ENCODE measurements around the gene MOAP1. TPM values are rescaled to one million over a fixed set of nuclear protein-coding genes. Genes with fewer than 3 reads are reported as not detected.
"Not testable (repeated sequence)": the region's sequence is repeated elsewhere in the genome, so short reads cannot be mapped to it uniquely, and the experiment has no call there.

MOAP1 gene
- total and polyA plus RNA-seq, 9 donors, result 20.5 to 41.4 (median 29.4) TPM

DNA sequence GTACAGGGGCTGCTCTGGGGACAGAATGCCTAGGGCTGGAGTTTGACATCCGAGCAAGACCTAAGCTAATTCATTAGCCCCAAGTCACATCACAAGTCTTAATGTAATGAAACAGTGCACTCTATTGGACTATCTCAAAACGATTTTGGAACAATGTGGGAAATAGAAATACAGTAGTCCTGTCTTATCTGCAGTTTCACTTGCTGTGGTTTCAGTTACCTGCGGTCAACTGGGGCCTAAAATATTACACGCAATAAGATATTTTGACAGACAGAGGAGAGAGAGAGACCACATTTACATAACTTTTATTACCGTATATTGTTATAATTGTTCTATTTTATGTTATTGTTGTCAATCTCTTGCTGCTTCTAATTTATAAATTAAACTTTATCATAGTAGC, 21.1 kb downstream of the MOAP1 start:
- no peak overlapping the region for H3K4me3 ChIP-seq
- no peaks in the 10 kb centered on the region for H3K4me1 ChIP-seq (ENCODE audit: insufficient read depth)
- no peak for DNase-seq
- intact Hi-C loops (cut with DNase I), result no loop called here
- TF ChIP-seq POLR2A (IDR thresholded peaks at IDR 0.05), result no peak
- TF ChIP-seq, protein P1, sequence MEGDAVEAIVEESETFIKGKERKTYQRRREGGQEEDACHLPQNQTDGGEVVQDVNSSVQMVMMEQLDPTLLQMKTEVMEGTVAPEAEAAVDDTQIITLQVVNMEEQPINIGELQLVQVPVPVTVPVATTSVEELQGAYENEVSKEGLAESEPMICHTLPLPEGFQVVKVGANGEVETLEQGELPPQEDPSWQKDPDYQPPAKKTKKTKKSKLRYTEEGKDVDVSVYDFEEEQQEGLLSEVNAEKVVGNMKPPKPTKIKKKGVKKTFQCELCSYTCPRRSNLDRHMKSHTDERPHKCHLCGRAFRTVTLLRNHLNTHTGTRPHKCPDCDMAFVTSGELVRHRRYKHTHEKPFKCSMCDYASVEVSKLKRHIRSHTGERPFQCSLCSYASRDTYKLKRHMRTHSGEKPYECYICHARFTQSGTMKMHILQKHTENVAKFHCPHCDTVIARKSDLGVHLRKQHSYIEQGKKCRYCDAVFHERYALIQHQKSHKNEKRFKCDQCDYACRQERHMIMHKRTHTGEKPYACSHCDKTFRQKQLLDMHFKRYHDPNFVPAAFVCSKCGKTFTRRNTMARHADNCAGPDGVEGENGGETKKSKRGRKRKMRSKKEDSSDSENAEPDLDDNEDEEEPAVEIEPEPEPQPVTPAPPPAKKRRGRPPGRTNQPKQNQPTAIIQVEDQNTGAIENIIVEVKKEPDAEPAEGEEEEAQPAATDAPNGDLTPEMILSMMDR (IDR thresholded peaks at IDR 0.05), result no peak
- no peak for TF ChIP-seq EP300 (IDR thresholded peaks at IDR 0.05)
- H3K27me3 ChIP-seq, result no peaks in the 10 kb centered on the region
- H3K36me3 ChIP-seq, result no peaks in the 10 kb centered on the region
- H3K9me3 ChIP-seq, result no peaks in the 10 kb centered on the region
- 68 to 81% (median 77%) methylated on average over 5 of the region's 5 CpGs for WGBS, 3 donors
- no peak overlapping the region for H3K27ac ChIP-seq

- no peak overlapping the region for H3K27ac ChIP-seq
Observed at GRCh38 chr14:93161411-93161940, 23.2 kb downstream of the MOAP1 start.

DNA sequence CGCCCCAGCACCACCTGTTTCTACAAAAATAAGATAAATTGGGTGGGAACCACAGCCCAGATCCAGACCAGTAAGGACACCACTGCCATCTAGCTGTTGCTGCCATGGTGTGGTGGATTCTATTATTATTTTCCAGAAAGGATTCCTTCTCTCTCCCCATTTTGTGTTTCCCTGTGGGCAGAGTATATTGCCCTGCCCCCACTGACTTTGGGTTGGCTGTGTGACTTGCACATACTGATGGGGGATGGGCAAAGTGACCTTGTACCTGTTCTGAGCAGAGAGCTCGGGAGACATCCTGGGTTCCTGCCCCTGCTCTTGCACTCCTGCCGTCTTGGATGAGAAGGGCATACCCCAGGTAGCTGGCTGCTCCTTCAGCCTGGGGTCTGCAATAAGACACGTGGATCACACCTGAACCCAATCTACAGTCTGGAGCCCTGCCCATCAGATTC, 24.3 kb downstream of the MOAP1 start:
- 25 to 28% (median 28%) methylated on average over 4 of the region's 4 CpGs for WGBS, 3 donors
- Histone ChIP-seq H3K4me3 (no peak overlapping the region), H3K9me3 (no peaks in the 10 kb centered on the region), H3K4me1 (ENCODE audit: insufficient read depth) (no peaks in the 10 kb centered on the region), H3K27me3 (no peaks in the 10 kb centered on the region), H3K36me3 (no peaks in the 10 kb centered on the region), H3K27ac (no peak overlapping the region)
- intact Hi-C loops (cut with DNase I), result no loop called here
- TF ChIP-seq EP300 (IDR thresholded peaks at IDR 0.05) (no peak), POLR2A (IDR thresholded peaks at IDR 0.05) (no peak)
- TF ChIP-seq, protein P1 (IDR thresholded peaks at IDR 0.05), result no peak
- DNase-seq, result no peak

More at GRCh38 chr14:93161411-93161940, 23.2 kb downstream of the MOAP1 start:
- 74 to 79% (median 79%) methylated on average over 4 of the region's 4 CpGs for WGBS, 3 donors
- Histone ChIP-seq H3K36me3 (no peaks in the 10 kb centered on the region), H3K4me1 (ENCODE audit: insufficient read depth) (no peaks in the 10 kb centered on the region), H3K4me3 (no peak overlapping the region), H3K9me3 (no peaks in the 10 kb centered on the region), H3K27me3 (no peaks in the 10 kb centered on the region)
- TF ChIP-seq POLR2A (IDR thresholded peaks at IDR 0.05), result no peak
- TF ChIP-seq, protein P1 (IDR thresholded peaks at IDR 0.05), result no peak
- no peak for TF ChIP-seq EP300 (IDR thresholded peaks at IDR 0.05)
- intact Hi-C loops (cut with DNase I), result no loop called here
- no peak for DNase-seq

GRCh38 chr14:93159625-93160352, 24.9 kb downstream of the MOAP1 start:
- H3K27ac ChIP-seq; H3K4me3 ChIP-seq; H3K9me3 ChIP-seq; H3K4me1 ChIP-seq (ENCODE audit: insufficient read depth); H3K27me3 ChIP-seq; intact Hi-C loops (cut with DNase I); DNase-seq; H3K36me3 ChIP-seq: not testable (repeated sequence)
- 46 to 54% (median 47%) methylated on average over 5 of the region's 5 CpGs for WGBS, 3 donors

DNA sequence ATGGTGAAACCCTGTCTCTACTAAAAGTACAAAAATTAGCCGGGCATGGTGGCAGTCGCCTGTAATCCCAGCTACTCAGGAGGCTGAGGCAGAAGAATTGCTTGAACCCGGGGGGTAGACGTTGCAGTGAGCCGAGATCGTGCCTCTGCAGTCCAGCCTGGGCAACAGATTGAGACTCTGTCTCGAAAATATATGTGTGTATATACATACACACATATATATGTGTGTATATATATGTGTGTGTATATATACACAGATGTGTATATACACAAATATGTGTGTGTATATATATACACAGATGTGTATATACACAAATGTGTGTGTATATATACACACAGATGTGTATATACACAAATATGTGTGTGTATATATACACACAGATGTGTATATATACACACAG, 26.3 kb downstream of the MOAP1 start:
- intact Hi-C loops (cut with DNase I), result not testable (repeated sequence)

More for the DNA sequence above, 26.3 kb downstream of the MOAP1 start:
- H3K27ac ChIP-seq; H3K27me3 ChIP-seq; H3K4me3 ChIP-seq; H3K4me1 ChIP-seq (ENCODE audit: insufficient read depth); H3K9me3 ChIP-seq; DNase-seq; H3K36me3 ChIP-seq: not testable (repeated sequence)
- WGBS, 3 donors, result 90 to 93% (median 92%) methylated on average over 7 of the region's 7 CpGs

Measured in ovary (tissue), 9 donors.